PC-9 (cell line): Measurements from ENCODE around the gene RABL2B. TPM values are rescaled to one million over a fixed set of nuclear protein-coding genes. Genes with fewer than 3 reads are reported as not detected.

Source experiments
- BruUV-seq: library from RNA; stranded (reverse); fragments of 400-500 nt; replicated peaks from 2 replicates; lab custom pipeline; 2021; lab: Mats Ljungman, UMichigan
- CTCF ChIA-PET: fragments of 300-600 bp; sonication (Branson Sonifier 250); formaldehyde crosslinking; loops from one replicate; lab custom pipeline; 2022; ENCODE audit warnings: antibody characterized with exemption; lab: Charles Lee
- POLR2A ChIA-PET: fragments of 300-600 bp; sonication (Branson Sonifier 250); formaldehyde crosslinking; loops from one replicate; lab custom pipeline; 2022; ENCODE audit warnings: antibody characterized with exemption; ENCODE audit not compliant: unreplicated experiment; lab: Charles Lee
- DNase-seq, 2 experiments: peaks; one replicate each; pipeline versions ENCODE4 v3.0.0 to v3.0.0-alpha.2; 2015 to 2022; ENCODE audit warnings: mixed read lengths in 1 of 2
- H2AFZ ChIP-seq: fragments of 200-600 bp; sonication (generic); 2 replicates; pipeline ENCODE4 v1.8.1; 2017; ENCODE audit warnings: antibody characterized with exemption
- H3F3A ChIP-seq: fragments of 200-600 bp; sonication (generic); 2 replicates; pipeline ENCODE4 v1.8.1; 2017; ENCODE audit warnings: antibody characterized with exemption, mild to moderate bottlenecking, low read depth; ENCODE audit not compliant: insufficient read depth
- H3K27ac ChIP-seq: fragments of 200-600 bp; sonication (generic); 2 replicates; pipeline ENCODE4 v1.6.1; 2016; ENCODE audit warnings: mixed run types
- H3K27me3 ChIP-seq: fragments of 200-600 bp; sonication (generic); 2 replicates; pipeline ENCODE4 v1.6.1; 2016; ENCODE audit warnings: low read depth, mixed run types; ENCODE audit not compliant: insufficient read depth
- H3K36me3 ChIP-seq: fragments of 200-600 bp; sonication (generic); 2 replicates; pipeline ENCODE4 v1.6.1; 2016; ENCODE audit warnings: low read depth, mixed run types
- H3K4me1 ChIP-seq: fragments of 200-600 bp; sonication (generic); replicated peaks from 2 replicates; pipeline ENCODE4 v1.6.1; 2016; ENCODE audit warnings: mixed run types; ENCODE audit not compliant: insufficient read depth
- H3K4me2 ChIP-seq: fragments of 200-600 bp; sonication (generic); 2 replicates; pipeline ENCODE4 v1.6.1; 2017; ENCODE audit warnings: mixed run types
- H3K4me3 ChIP-seq: fragments of 200-600 bp; sonication (generic); 2 replicates; pipeline ENCODE4 v1.6.1; 2016; ENCODE audit warnings: mixed run types
- H3K79me2 ChIP-seq: fragments of 200-600 bp; sonication (generic); 2 replicates; pipeline ENCODE4 v1.6.1; 2017; ENCODE audit warnings: low read depth, mixed run types
- H3K9me2 ChIP-seq: fragments of 200-600 bp; sonication (generic); 2 replicates; pipeline ENCODE4 v1.8.1; 2017; ENCODE audit warnings: mild to moderate bottlenecking; ENCODE audit not compliant: insufficient read depth
- H3K9me3 ChIP-seq: fragments of 200-600 bp; sonication (generic); 2 replicates; pipeline ENCODE4 v1.8.1; 2016; ENCODE audit warnings: low read depth; ENCODE audit not compliant: insufficient read depth
- H4K20me1 ChIP-seq: fragments of 200-600 bp; sonication (generic); 2 replicates; pipeline ENCODE4 v1.8.1; 2017; ENCODE audit not compliant: insufficient read depth
- CTCF ChIP-seq: fragments of 200-600 bp; sonication (generic); conservative IDR thresholded peaks from 2 replicates; pipeline ENCODE4 v1.6.1; 2017; ENCODE audit warnings: mixed run types, antibody characterized with exemption, mild to moderate bottlenecking, moderate library complexity
- EZH2 ChIP-seq: fragments of 200-600 bp; sonication (generic); IDR thresholded peaks from 2 replicates; pipeline ENCODE4 v1.8.0; 2017; ENCODE audit warnings: antibody characterized with exemption, low read depth
- intact Hi-C: fragments of 100-400 bp; cut with micrococcal nuclease; formaldehyde crosslinking; loops from one replicate; pipeline ENCODE4 v1.10.0; 2022; ENCODE audit not compliant: unreplicated experiment
- total RNA-seq: library from RNA; stranded (reverse); gene quantifications from 2 replicates; pipeline ENCODE4 v1.2.3, GENCODE V29; 2021

The RABL2B gene
- total RNA-seq, 1 experiment from 2014 or later = 48.4 TPM

GRCh38 chr22:50738649-50739227, 44.7 kb downstream of the RABL2B start:
- TF ChIP-seq CTCF (no peak), EZH2 (no peak)
- no peak overlapping the region for H2AFZ ChIP-seq
- no peak overlapping the region for H3K4me2 ChIP-seq
- H3K27me3 ChIP-seq = peaks cover 26% of the 10 kb centered on the region
- intact Hi-C loops = no loop called here
- H3F3A ChIP-seq = no peaks in the 10 kb centered on the region
- no peak overlapping the region for H3K4me3 ChIP-seq
- H3K36me3 ChIP-seq = no peaks in the 10 kb centered on the region
- ChIA-PET POLR2A (no interaction called here), CTCF (no interaction called here)
- no peaks in the 10 kb centered on the region for H3K79me2 ChIP-seq
- no TSS peak for BruUV-seq
- H3K27ac ChIP-seq = no peak overlapping the region
- H3K9me3 ChIP-seq = no peaks in the 10 kb centered on the region
- H3K9me2 ChIP-seq = no peaks in the 10 kb centered on the region
- H3K4me1 ChIP-seq = no peaks in the 10 kb centered on the region
- DNase-seq = no peak
- no peaks in the 10 kb centered on the region for H4K20me1 ChIP-seq

DNA sequence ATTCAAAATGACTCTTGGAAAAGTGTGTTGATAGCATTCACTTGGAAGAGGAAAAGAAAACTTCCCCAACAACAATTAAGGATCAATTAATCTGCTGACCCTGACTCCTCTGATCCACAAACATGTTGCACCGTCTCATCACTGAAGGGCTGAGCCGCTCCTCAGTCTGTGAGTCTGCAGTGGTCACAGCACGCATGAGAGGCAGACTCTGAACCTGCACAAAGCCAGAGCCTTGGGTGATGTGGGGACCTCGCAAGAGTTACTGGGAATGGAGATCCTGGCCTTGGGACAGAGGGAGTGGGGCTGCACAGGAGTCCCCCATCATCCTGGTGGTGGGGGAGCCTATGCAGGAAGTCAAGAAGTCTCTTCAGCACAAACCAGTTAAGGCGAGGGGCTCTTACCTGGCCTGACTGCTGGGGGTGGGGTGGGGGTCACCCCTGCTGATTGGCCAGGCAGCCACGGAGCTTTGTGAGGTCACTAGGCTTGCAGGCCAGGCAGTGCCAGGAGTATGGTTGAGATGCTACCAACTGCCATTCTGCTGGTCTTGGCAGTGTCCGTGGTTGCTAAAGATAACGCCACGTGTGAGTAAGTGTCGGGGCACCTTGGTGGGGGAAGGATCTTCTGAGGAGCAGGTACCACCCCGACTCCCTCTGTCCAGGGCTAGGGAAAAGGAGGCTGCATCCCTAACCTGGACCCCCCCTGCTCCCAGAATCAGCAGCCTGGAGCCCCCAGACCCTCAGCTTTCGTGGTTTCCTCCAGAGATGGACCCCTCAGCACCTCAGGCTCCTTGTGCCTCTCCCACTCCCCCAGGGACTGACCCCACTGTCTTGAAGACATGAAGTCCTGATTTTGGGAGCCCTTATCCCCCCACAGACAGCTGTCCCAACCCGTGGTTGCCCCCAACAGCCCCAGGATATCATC, 45.4 kb downstream of the RABL2B start, which contains the start of gene ACR:
Gene ACR, plus strand, starts transcription at position 477 of the 921 bp plus-strand sequence. Its CDS starts 32 bp downstream, at position 509.
- no peaks in the 10 kb centered on the region for H3F3A ChIP-seq
- H3K4me2 ChIP-seq = no peak within 1 kb of the TSS
- H3K27ac ChIP-seq = no peak within 1 kb of the TSS
- no peaks in the 10 kb centered on the region for H3K9me2 ChIP-seq
- intact Hi-C loops = no loop called here
- BruUV-seq = no TSS peak
- no peak for DNase-seq
- no peaks in the 10 kb centered on the region for H3K36me3 ChIP-seq
- H2AFZ ChIP-seq = no peak within 1 kb of the TSS
- peaks cover 20% of the 10 kb centered on the region; the same call in 1 of the 2 replicates for H3K27me3 ChIP-seq
- no peaks in the 10 kb centered on the region for H3K4me1 ChIP-seq
- H3K4me3 ChIP-seq = no peak within 1 kb of the TSS
- H3K9me3 ChIP-seq = no peaks in the 10 kb centered on the region
- no peaks in the 10 kb centered on the region for H3K79me2 ChIP-seq
- POLR2A ChIA-PET = no interaction called here
- CTCF ChIA-PET = no interaction called here
- TF ChIP-seq EZH2 (no peak), CTCF (no peak)
- H4K20me1 ChIP-seq = no peaks in the 10 kb centered on the region

DNA sequence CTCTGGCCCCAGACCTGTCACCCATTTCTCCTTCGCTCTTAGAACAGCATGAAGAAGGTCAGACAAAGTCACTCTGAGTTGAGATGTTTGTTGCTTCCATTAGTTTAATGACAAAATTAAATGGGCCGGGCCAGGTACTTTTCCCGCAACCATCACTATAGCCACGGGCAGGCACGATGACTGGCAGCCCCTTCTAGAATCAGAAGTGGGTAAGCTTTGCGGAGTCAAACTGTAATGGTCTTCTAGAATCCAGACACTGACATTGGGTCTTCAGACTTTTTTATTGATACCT, 47.8 kb downstream of the RABL2B start:
- Histone ChIP-seq H3K9me2 (no peaks in the 10 kb centered on the region), H4K20me1 (no peaks in the 10 kb centered on the region), H3K9me3 (no peaks in the 10 kb centered on the region), H3K27me3 (0 out of 2 replicates have a peak, but pooled peaks cover 7% of the 10 kb centered on the region), H3K4me2 (no peak overlapping the region), H3F3A (no peaks in the 10 kb centered on the region), H3K79me2 (no peaks in the 10 kb centered on the region), H3K27ac (no peak overlapping the region), H3K4me1 (no peaks in the 10 kb centered on the region), H3K4me3 (no peak overlapping the region), H3K36me3 (no peaks in the 10 kb centered on the region), H2AFZ (no peak overlapping the region)
- BruUV-seq = no TSS peak
- POLR2A ChIA-PET = no interaction called here
- no peak for DNase-seq
- CTCF ChIA-PET = no interaction called here
- intact Hi-C loops = no loop called here
- TF ChIP-seq CTCF (no peak), EZH2 (no peak)
